Cerebellar nuclear complex (tissue), 1 donor: ENCODE results near the gene DUOXA1.
"Not testable (repeated sequence)": the region's sequence is repeated elsewhere in the genome, so short reads cannot be mapped to it uniquely, and the experiment has no call there.

Experiments
- DNase-seq, 2 experiments: peaks; one replicate each; lab custom pipeline; 2025; lab: John Stamatoyannopoulos, UW

DUOXA1 gene

DNA sequence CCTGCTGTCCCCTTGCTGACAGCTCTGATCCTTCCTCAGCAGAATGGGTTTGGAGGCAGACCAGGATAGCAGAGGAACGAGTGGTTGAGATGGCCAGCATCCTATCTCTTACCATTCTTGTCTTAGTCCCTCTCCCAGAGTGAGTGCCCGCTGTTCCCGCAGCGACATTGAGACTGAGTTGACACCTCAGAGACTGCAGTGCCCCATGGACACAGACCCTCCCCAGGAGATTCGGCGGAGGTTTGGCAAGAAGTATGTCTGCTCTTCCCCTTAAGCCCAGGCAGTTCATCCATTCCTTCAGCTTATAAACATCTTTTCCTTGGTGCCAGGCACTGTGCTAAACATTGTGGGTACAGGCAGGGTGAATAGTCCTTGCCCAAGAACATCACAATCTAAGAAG lies 21.3 kb upstream of the DUOXA1 start:
- DNase-seq: no peak

GRCh38 chr15:45150481-45150880 lies 20.8 kb upstream of the DUOXA1 start:
- no peak for DNase-seq

GRCh38 chr15:45149060-45149459 lies 19.4 kb upstream of the DUOXA1 start:
- no peak for DNase-seq

DNA sequence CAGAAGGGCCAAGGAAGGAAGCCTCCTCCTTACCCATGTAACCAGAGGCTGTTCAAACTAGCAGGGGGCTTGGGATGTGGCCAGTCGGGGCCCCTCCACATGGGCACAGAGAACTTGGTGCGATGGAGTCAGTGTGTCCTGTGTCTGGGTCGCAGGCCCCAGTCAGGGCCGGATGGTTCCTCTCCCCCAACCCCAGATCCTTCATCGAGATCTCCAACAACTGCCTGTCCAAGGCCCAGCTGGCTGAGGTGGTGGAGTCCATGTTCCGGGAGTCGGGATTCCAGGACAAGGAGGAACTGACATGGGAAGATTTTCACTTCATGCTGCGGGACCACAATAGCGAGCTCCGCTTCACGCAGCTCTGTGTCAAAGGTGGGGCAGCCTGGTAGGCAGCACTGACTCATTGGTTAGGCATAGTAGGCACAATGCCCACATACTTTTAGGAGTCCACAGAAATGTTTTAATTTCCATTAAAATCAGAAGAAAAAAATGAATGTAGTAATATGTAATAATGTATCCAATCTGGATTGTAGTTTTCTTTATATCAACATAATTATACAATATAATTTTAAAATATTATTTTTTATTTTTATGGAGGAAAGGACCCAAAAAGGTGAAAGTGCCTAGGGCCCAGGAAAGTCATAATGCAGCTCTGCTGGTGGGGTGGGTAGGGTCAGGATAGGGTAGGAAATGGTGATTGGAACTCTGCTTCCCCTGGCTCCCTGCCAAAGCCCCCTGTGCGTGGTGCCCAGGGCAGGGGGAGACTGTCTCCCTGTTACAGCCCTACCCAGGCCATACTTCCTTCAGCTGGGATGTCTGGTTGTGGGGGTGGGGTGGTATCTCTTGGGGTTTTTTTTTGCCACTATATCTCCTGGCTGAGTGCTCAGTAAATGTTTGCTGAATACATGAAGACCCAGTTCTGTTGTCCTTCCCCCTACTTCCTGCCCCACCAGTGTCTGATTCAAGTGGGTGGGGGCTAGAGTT lies 18.7 kb upstream of the DUOXA1 start:
- no peak for DNase-seq

GRCh38 chr15:45147606-45148005 lies 17.9 kb upstream of the DUOXA1 start:
- no peak for DNase-seq

DNA sequence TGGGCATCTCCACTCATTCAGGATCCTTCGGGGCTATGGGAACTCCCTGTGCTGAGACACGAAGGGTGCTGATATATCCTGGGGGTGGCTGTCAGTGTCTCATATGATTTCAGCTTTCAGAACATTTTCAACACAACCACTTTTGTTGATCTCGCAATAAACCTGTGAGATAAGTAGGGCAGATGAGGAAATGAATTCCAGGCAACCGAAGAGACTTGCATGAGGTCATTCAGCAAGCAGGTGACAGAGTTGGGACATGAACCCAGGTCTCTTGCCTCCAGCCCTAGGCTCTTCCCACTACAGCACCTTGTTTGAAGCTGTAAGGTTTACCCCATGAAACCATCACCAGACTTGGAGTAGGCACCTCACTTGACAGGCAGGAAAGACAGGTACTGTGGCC lies 16.7 kb upstream of the DUOXA1 start:
- DNase-seq: no peak

DNA sequence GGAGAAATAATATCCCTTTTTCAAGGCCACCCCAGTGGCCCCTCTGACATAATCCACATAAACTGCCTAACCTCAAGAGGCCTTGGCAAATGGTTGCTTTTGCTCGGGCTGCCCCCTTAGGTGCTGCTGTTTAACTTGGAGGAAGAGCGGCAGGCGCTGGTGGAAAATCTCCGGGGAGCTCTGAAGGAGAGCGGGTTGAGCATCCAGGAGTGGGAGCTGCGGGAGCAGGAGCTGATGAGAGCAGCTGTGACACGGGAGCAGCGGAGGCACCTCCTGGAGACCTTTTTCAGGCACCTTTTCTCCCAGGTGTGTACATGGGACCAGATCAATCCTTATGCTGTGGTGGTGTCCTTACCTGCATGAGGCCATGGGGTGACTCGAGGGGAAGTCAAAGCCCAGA lies 15.1 kb upstream of the DUOXA1 start:
- DNase-seq: no peak

- no peak for DNase-seq
Measured at GRCh38 chr15:45143946-45144345, 14.3 kb upstream of the DUOXA1 start.

DNA sequence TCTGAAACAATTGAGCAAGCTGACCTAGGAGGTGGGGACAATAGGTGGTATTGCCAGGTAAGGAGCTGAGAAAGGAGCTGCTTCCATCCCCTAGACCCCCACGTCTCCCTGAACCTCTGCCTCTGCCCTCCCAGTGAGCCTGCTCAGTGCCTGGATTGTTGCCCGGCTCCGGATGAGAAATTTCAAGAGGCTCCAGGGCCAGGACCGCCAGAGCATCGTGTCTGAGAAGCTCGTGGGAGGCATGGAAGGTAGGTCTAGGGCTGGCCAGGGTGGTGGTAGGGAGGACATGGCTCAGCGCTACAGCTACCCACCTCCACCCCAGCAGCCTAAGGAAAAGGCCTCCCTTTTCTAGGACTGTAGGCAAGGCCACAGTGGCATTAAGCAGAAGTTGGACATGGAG lies 13.4 kb upstream of the DUOXA1 start:
- DNase-seq: no peak

GRCh38 chr15:45141386-45141785 lies 11.7 kb upstream of the DUOXA1 start:
- no peak for DNase-seq

DNA sequence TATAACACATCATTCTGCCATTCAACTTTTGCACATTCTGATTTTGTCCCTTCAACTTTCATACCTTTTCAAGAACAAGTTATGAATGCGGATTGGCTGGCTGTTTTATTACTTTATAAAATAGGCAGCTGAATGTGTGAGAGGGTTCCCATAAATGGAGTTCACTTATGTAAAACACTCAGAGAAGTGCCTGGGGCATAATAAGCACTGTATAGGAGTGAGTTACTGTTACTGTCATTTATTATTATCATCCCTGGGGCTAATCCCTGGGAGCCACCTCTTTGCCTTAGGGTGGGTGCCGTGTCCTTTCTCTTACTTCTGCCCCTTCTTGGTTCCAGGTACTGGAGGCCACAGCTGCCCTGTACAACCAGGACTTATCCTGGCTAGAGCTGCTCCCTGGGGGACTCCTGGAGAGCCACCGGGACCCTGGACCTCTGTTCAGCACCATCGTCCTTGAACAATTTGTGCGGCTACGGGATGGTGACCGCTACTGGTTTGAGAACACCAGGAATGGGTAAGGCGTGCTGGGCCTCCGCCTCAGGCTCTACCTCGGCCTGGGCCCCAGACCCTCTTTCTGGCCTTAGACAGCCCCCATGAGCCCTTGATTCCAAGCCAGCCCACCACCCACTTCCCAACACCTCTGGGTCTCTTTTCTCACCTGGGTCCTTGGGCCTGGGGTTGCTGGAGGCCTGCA lies 11.0 kb upstream of the DUOXA1 start:
- no peak for DNase-seq

DNA sequence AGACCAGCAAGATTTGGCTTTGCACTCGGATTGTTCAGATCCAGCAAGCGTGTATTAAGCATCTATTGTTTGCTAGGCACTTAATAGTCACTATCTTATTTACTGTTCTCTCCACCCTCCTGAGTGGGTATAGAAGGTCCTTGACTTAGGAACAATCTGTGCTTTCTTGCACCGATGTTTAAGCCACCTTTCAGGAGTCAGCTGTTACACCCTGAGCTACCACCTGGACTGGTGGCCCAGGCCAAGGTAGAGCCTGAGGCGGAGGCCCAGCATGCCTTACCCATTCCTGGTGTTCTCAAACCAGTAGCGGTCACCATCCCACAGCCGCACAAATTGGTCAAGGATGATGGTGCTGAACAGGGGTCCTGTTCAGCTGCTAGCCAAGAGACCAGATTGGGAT lies 10.1 kb upstream of the DUOXA1 start:
- no peak for DNase-seq

DNA sequence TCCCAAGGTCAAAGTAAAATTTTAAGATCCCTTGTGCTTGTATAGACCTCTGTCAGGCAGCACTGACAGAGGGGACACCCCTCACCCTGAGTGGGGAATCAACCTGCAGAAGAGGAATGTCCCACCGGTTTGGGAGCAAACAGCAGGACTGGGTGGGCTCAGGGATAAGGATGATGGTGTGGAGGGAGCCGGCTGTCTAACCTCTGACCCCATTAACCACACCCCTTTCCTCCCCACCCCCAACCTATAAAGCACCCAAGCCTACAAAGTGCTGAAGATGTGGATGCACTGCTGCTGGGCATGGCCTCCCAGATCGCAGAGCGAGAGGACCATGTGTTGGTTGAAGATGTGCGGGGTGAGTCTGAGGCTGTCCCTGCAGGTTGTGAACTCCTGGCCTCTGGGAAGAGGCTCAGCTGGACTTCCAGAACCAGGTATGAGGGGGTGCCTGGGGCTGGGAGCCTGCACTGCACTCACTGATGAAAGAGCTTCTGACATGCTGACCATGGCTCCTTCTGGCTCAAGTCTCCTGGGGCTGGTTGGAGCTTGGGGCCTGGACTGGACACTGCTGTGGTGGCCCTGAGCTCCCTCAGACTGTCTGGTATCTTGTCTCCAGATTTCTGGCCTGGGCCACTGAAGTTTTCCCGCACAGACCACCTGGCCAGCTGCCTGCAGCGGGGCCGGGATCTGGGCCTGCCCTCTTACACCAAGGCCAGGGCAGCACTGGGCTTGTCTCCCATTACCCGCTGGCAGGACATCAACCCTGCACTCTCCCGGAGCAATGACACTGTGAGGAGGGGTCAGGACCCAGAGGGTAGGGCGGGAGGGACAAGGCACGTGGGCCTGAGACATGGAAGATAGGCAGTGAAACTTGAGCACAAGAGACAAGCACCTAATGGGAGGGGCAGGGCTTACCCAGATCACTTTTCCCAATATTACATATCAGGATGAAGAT lies 9.4 kb upstream of the DUOXA1 start:
- DNase-seq: no peak

DNA sequence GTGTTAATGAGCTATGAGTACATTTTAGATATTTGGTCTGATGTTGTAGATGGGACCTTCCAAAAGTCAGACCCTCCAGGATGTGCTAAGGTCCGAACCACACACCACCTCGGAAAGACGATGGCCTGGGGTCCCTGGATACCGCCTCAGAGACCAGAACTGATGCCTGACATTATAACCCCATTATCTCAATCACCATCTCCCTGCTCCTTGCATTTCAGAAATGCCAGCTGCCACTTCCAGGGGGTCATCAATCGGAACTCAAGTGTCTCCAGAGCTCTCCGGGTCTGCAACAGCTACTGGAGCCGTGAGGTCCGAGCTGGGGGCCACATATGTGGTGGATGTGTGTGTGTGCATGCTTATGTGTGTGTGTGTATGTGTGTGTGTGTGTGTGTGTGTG lies 8.0 kb upstream of the DUOXA1 start:
- DNase-seq: no peak

DNA sequence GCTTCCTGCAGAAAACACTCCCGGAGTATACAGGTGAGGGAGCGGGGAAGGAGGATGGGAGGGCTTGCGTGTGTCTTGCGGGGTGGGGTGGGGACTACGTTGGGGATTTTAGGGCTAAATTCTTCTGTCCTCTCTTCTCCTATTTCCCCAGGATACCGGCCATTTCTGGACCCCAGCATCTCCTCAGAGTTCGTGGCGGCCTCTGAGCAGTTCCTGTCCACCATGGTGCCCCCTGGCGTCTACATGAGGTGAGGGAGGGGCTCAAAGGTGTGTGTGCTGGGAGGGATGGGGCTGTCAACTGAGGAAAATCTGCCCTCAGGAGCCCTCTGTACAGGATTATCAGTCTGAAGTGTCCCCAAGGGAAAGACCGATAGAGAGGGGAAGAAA lies 6.7 kb upstream of the DUOXA1 start:
- no peak for DNase-seq

- not testable (repeated sequence) for DNase-seq
Measured at GRCh38 chr15:45135705-45136377, 6.2 kb upstream of the DUOXA1 start.

DNA sequence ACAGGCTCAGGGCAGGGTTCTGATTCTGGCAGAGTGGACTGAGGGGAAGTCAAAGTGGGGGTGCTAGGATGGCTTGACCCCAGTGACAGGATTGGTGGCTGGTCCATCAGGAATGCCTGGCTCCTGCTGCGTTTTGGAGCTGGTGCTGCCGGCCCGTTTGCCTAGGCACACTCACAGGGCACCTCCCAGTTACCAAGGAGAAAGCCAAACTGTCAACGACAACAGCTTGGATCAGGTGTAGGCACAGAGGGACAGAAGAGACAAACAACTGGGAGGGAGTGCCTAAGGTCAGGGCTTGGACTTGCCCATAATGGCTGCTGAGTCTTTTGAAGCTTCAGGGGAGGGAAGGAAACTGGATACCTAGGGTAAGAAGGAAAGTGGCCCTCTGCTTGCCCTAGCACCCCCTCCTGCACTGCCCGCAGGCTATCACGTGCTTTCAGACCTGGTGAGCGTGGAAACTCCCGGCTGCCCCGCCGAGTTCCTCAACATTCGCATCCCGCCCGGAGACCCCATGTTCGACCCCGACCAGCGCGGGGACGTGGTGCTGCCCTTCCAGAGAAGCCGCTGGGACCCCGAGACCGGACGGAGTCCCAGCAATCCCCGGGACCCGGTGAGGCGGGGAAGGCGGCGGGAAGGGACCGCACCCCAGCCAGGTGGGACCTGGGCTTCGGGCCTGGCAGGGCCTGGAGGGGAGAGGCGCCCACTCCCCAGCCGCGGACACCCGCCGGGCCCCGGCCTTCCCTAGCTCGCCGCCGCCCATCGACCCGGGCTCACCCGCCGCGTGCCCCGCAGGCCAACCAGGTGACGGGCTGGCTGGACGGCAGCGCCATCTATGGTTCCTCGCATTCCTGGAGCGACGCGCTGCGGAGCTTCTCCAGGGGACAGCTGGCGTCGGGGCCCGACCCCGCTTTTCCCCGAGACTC lies 5.3 kb upstream of the DUOXA1 start:
- DNase-seq: no peak

GRCh38 chr15:45134046-45134445 lies 4.4 kb upstream of the DUOXA1 start:
- no peak for DNase-seq

GRCh38 chr15:45133561-45133920 lies 3.9 kb upstream of the DUOXA1 start:
- no peak for DNase-seq

GRCh38 chr15:45132844-45133560 lies 3.3 kb upstream of the DUOXA1 start:
- DNase-seq: no peak
